HepG2 (cell line): ENCODE measurements around the gene PRKCSH. TPM values are rescaled to one million over a fixed set of nuclear protein-coding genes. Genes with fewer than 3 reads are reported as not detected.
A peak's percentile ranks its signal among the peaks of the same experiment; 100 is the strongest.

Experiments used
- KAT7 ChIP-seq: IDR thresholded peaks from 2 replicates; pipeline ENCODE4 v1.6.1; 2018; ENCODE audit warnings: borderline replicate concordance, missing compliant biosample characterization
- KDM2A ChIP-seq: sonication (generic); formaldehyde crosslinking; IDR thresholded peaks from 2 replicates; pipeline ENCODE4 v1.4.0; 2020; ENCODE audit warnings: low read depth, missing genetic modification reagents, borderline replicate concordance
- KLF6 ChIP-seq: IDR thresholded peaks from 2 replicates; pipeline ENCODE4 v1.8.0; 2016; ENCODE audit warnings: missing biosample characterization, missing genetic modification reagents
- RFXAP ChIP-seq: sonication (generic); formaldehyde crosslinking; IDR thresholded peaks from 2 replicates; pipeline ENCODE4 v1.4.0; 2020; ENCODE audit warnings: missing genetic modification reagents, borderline replicate concordance
- SATB2 ChIP-seq: sonication (generic); formaldehyde crosslinking; IDR thresholded peaks from 2 replicates; pipeline ENCODE4 v1.5.0; 2020; ENCODE audit warnings: missing genetic modification reagents
- SMC3 ChIP-seq: IDR thresholded peaks from 2 replicates; pipeline ENCODE4 v1.6.1; 2011; ENCODE audit warnings: low read length, improper control_type of control experiment
- SP4 ChIP-seq: sonication (generic); formaldehyde crosslinking; IDR thresholded peaks from 2 replicates; pipeline ENCODE4 v1.8.1; 2023; ENCODE audit warnings: mild to moderate bottlenecking, missing genetic modification reagents
- SRY ChIP-seq: sonication (generic); formaldehyde crosslinking; IDR thresholded peaks from 2 replicates; pipeline ENCODE4 v1.8.0; 2022; ENCODE audit warnings: mild to moderate bottlenecking, missing genetic modification reagents
- ZFY ChIP-seq: sonication (generic); formaldehyde crosslinking; IDR thresholded peaks from 2 replicates; pipeline ENCODE4 v1.4.0; 2020; ENCODE audit warnings: missing genetic modification reagents
- ZNF180 ChIP-seq: sonication (generic); formaldehyde crosslinking; IDR thresholded peaks from 2 replicates; pipeline ENCODE4 v1.4.0; 2020; ENCODE audit warnings: low read depth, missing genetic modification reagents, borderline replicate concordance
- ZNF430 ChIP-seq: sonication (generic); formaldehyde crosslinking; IDR thresholded peaks from 2 replicates; pipeline ENCODE4 v1.9.0; 2021; ENCODE audit warnings: mild to moderate bottlenecking, missing genetic modification reagents
- ZSCAN9 ChIP-seq: IDR thresholded peaks from 2 replicates; pipeline ENCODE4 v1.6.1; 2016; ENCODE audit warnings: borderline replicate concordance
- polyA plus RNA-seq, 8 experiments: library from polyadenylated mRNA; depleted of rRNA in 3 of 8; stranded (reverse) in 7 of 8; unstranded in 1 of 8; fragments of >200 nt; fragmentation: Illumina TruSeq in 4 of 8; extraction: Trizol in 4 of 8; gene quantifications; 2 replicates each; pipeline versions ENCODE4 v1.2.1 to v1.2.3, GENCODE V29; 2011 to 2016; ENCODE audit warnings: low read depth in 4 of 8, missing spikeins in 1 of 8, mixed read lengths in 1 of 8; ENCODE audit not compliant: insufficient read depth in 1 of 8
- total RNA-seq, 5 experiments: library from RNA; depleted of rRNA; stranded (reverse); fragments of >200 nt; fragmentation: Illumina TruSeq; extraction: Trizol; gene quantifications; 2 replicates each; pipeline ENCODE4 v1.2.3, GENCODE V29; 2016; ENCODE audit warnings: low read depth in 1 of 5
- TF ChIP-seq, protein P1 (sequence below): sonication (generic); formaldehyde crosslinking; IDR thresholded peaks from 2 replicates; pipeline ENCODE4 v1.4.0; 2020; ENCODE audit warnings: missing genetic modification reagents
- TF ChIP-seq, protein P2 (sequence below): IDR thresholded peaks from 2 replicates; pipeline ENCODE4 v1.6.1; 2016; ENCODE audit warnings: missing genetic modification reagents, missing compliant biosample characterization
- TF ChIP-seq, protein P3 (sequence below): sonication (generic); formaldehyde crosslinking; IDR thresholded peaks from 2 replicates; pipeline ENCODE4 v1.4.0; 2020; ENCODE audit warnings: mild to moderate bottlenecking, missing genetic modification reagents
- TF ChIP-seq, protein P4 (sequence below): sonication (generic); formaldehyde crosslinking; IDR thresholded peaks from 2 replicates; pipeline ENCODE4 v1.4.0; 2020; ENCODE audit warnings: missing genetic modification reagents, borderline replicate concordance
- TF ChIP-seq, protein P5 (sequence below): sonication (generic); formaldehyde crosslinking; conservative IDR thresholded peaks from 2 replicates; pipeline ENCODE4 v1.4.0; 2020; ENCODE audit warnings: missing genetic modification reagents
- TF ChIP-seq, protein P6 (sequence below): sonication (generic); formaldehyde crosslinking; IDR thresholded peaks from 2 replicates; pipeline ENCODE4 v1.4.0; 2020; ENCODE audit warnings: missing genetic modification reagents, mild to moderate bottlenecking, borderline replicate concordance

The PRKCSH gene
- total and polyA plus RNA-seq, 2 of the 13 experiments (the other 11 are each of a cell fraction or from before 2014, with no cell fraction given) = 85.1 to 125 TPM

DNA sequence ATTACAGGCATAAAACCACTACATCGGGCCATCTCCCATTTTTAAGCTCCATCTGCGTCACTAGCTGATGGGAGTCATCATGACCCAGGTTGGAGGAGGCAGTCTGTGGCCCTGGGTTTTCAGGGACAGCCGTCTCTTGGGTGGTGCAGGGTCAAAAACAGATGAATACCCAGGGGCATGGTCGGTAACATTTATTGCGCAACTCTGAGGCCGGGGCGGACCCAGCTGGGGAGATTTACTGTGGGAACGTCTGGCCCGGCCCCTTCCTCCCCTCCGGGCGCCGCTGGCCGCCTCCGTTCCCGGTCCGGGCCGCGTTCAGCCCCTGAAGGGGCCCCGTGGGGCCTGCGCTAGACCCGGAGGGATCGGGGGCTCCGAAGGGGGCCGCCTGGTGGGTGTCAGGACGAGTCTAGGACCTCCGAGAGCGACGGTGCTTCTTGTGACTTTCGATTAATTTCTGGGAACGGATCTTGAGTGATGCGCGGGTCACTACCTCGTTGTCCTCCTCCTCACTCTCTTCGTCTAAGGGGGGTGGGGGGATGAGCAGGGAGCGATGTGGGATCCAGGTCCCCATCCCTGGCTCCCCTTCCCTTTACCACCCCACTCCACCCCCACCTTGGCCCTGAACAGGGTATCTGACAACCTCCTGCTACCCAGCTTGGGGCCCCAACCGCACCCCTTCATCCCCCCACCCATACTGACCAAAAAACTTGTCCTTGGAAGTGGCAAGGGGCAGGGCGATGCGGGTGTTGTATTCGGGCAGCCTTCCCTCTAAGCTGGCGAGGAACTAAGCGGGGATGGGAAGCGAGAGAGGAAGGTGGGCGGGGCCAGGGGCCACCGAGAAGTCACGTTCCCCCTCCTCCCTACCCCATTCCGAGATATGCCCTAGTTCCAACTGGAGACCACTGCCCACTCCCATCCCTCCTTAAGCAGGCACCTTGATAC is 14.7 kb upstream of the PRKCSH start (continued):
- TF ChIP-seq, protein P1, sequence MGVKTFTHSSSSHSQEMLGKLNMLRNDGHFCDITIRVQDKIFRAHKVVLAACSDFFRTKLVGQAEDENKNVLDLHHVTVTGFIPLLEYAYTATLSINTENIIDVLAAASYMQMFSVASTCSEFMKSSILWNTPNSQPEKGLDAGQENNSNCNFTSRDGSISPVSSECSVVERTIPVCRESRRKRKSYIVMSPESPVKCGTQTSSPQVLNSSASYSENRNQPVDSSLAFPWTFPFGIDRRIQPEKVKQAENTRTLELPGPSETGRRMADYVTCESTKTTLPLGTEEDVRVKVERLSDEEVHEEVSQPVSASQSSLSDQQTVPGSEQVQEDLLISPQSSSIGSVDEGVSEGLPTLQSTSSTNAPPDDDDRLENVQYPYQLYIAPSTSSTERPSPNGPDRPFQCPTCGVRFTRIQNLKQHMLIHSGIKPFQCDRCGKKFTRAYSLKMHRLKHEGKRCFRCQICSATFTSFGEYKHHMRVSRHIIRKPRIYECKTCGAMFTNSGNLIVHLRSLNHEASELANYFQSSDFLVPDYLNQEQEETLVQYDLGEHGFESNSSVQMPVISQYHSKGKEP (CRISPR knock-in tag) = no peak
- TF ChIP-seq, protein P2, sequence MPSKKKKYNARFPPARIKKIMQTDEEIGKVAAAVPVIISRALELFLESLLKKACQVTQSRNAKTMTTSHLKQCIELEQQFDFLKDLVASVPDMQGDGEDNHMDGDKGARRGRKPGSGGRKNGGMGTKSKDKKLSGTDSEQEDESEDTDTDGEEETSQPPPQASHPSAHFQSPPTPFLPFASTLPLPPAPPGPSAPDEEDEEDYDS = no peak
- 0 out of 2 replicates have a peak, but pooled peaks have one; percentile 12 for TF ChIP-seq KDM2A (CRISPR knock-in tag)
- no peak for TF ChIP-seq ZFY (CRISPR knock-in tag)
- TF ChIP-seq KAT7 = no peak
- no peak for TF ChIP-seq ZNF180
- no peak for TF ChIP-seq SRY
- 0 out of 2 replicates have a peak, but pooled peaks have one; percentile 20 for TF ChIP-seq SP4 (CRISPR knock-in tag)
- TF ChIP-seq ZSCAN9 (CRISPR knock-in tag) = no peak
- TF ChIP-seq SMC3 = peak; percentile 4; the same call in 1 of the 2 replicates
- no peak for TF ChIP-seq SATB2 (CRISPR knock-in tag)
- TF ChIP-seq ZNF430 (CRISPR knock-in tag) = no peak
- TF ChIP-seq, protein P3, sequence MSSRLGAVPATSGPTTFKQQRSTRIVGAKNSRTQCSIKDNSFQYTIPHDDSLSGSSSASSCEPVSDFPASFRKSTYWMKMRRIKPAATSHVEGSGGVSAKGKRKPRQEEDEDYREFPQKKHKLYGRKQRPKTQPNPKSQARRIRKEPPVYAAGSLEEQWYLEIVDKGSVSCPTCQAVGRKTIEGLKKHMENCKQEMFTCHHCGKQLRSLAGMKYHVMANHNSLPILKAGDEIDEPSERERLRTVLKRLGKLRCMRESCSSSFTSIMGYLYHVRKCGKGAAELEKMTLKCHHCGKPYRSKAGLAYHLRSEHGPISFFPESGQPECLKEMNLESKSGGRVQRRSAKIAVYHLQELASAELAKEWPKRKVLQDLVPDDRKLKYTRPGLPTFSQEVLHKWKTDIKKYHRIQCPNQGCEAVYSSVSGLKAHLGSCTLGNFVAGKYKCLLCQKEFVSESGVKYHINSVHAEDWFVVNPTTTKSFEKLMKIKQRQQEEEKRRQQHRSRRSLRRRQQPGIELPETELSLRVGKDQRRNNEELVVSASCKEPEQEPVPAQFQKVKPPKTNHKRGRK (CRISPR knock-in tag) = no peak
- TF ChIP-seq, protein P4, sequence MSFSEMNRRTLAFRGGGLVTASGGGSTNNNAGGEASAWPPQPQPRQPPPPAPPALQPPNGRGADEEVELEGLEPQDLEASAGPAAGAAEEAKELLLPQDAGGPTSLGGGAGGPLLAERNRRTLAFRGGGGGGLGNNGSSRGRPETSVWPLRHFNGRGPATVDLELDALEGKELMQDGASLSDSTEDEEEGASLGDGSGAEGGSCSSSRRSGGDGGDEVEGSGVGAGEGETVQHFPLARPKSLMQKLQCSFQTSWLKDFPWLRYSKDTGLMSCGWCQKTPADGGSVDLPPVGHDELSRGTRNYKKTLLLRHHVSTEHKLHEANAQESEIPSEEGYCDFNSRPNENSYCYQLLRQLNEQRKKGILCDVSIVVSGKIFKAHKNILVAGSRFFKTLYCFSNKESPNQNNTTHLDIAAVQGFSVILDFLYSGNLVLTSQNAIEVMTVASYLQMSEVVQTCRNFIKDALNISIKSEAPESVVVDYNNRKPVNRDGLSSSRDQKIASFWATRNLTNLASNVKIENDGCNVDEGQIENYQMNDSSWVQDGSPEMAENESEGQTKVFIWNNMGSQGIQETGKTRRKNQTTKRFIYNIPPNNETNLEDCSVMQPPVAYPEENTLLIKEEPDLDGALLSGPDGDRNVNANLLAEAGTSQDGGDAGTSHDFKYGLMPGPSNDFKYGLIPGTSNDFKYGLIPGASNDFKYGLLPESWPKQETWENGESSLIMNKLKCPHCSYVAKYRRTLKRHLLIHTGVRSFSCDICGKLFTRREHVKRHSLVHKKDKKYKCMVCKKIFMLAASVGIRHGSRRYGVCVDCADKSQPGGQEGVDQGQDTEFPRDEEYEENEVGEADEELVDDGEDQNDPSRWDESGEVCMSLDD = no peak
- no peak for TF ChIP-seq RFXAP (CRISPR knock-in tag)
- TF ChIP-seq, protein P5, sequence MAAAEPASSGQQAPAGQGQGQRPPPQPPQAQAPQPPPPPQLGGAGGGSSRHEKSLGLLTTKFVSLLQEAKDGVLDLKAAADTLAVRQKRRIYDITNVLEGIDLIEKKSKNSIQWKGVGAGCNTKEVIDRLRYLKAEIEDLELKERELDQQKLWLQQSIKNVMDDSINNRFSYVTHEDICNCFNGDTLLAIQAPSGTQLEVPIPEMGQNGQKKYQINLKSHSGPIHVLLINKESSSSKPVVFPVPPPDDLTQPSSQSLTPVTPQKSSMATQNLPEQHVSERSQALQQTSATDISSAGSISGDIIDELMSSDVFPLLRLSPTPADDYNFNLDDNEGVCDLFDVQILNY (CRISPR knock-in tag) = no peak
- no peak for TF ChIP-seq KLF6 (CRISPR knock-in tag)
- TF ChIP-seq, protein P6, sequence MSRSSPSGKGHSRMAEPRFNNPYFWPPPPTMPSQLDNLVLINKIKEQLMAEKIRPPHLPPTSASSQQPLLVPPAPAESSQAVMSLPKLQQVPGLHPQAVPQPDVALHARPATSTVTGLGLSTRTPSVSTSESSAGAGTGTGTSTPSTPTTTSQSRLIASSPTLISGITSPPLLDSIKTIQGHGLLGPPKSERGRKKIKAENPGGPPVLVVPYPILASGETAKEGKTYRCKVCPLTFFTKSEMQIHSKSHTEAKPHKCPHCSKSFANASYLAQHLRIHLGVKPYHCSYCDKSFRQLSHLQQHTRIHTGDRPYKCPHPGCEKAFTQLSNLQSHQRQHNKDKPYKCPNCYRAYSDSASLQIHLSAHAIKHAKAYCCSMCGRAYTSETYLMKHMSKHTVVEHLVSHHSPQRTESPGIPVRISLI (CRISPR knock-in tag) = no peak
- TF ChIP-seq, all 625 proteins: peak for 16
